Fibroblast of skin of back (primary cell): ENCODE measurements around the gene SNCB.

Source experiments
- DNase-seq: peaks from one replicate; pipeline ENCODE4 v3.0.0-alpha.2; 2013

SNCB gene

DNA sequence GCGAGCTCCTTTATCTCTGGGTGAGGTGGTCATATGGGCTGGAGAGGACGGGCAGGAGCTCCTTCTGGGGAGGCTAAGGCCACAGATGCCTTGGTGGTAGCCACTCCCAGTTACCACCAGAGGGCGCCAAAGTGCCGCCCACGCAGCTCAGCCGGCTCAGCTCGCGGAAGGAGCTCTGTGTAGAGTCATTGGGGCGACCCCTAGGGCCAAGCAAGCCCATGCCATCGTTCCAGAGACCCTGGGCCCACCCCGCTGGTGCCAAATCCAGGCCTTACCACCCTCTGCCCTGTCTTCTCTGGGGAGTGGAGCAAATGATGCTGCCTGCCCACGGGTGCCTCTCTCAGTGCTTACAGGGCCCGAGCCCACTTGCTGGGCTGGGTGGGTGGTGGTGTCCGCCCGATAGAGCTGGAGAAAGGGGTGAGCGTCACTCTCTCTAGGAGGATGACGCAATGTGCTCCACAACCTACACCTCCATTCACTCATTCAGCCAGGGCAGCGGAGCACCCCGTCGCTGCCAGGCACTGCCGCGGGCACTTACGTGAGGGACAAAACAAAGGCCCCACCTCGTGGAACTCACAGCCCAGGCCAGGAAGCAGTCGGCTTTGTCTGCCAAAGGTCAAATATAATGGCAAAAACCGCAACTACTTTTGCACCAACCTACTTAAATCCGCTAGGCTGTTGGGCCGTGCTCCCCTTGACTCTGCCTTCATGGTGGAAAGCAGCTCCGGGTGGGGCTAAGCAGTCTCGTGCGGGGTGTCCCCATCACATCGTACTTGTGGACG, 30.7 kb upstream of the SNCB start:
- DNase-seq = peak; percentile 64

GRCh38 chr5:176660530-176660859, 30.2 kb upstream of the SNCB start:
- no peak for DNase-seq

- no peak for DNase-seq
Measured at GRCh38 chr5:176659860-176660461, 29.6 kb upstream of the SNCB start.

GRCh38 chr5:176659512-176659839, 29.1 kb upstream of the SNCB start:
- no peak for DNase-seq

- no peak for DNase-seq
Measured at GRCh38 chr5:176658817-176659511, 28.6 kb upstream of the SNCB start.

GRCh38 chr5:176658007-176658599, 27.8 kb upstream of the SNCB start:
- DNase-seq = peak; percentile 63

GRCh38 chr5:176656467-176656990, 26.2 kb upstream of the SNCB start:
- DNase-seq = no peak

GRCh38 chr5:176654856-176655255, 24.5 kb upstream of the SNCB start:
- DNase-seq = no peak

GRCh38 chr5:176653401-176654385, 23.4 kb upstream of the SNCB start:
- DNase-seq = no peak

- DNase-seq = no peak
Measured at GRCh38 chr5:176652136-176652535, 21.8 kb upstream of the SNCB start.

DNA sequence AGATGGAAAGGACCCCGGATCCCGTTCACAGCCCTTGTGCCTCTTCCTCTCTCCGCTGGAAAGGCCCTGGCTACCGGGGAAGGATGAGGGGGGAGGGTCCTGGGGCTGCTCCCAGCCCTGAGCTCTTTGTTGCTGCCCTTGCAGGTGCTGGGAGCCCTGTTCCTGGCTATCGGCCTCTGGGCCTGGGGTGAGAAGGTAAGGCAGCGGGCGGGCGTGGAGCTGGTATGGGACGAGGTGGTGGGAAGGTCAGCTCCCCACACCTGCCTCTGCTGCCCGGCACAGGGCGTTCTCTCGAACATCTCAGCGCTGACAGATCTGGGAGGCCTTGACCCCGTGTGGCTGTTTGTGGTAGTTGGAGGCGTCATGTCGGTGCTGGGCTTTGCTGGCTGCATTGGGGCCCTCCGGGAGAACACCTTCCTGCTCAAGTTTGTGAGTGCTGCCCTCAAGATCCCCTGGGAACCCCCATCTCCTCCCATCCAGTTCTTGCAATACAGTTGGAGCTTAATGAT, 21.2 kb upstream of the SNCB start:
- no peak for DNase-seq

GRCh38 chr5:176650354-176650884, 20.1 kb upstream of the SNCB start:
- no peak for DNase-seq

GRCh38 chr5:176648474-176649194, 18.3 kb upstream of the SNCB start:
- no peak for DNase-seq

DNA sequence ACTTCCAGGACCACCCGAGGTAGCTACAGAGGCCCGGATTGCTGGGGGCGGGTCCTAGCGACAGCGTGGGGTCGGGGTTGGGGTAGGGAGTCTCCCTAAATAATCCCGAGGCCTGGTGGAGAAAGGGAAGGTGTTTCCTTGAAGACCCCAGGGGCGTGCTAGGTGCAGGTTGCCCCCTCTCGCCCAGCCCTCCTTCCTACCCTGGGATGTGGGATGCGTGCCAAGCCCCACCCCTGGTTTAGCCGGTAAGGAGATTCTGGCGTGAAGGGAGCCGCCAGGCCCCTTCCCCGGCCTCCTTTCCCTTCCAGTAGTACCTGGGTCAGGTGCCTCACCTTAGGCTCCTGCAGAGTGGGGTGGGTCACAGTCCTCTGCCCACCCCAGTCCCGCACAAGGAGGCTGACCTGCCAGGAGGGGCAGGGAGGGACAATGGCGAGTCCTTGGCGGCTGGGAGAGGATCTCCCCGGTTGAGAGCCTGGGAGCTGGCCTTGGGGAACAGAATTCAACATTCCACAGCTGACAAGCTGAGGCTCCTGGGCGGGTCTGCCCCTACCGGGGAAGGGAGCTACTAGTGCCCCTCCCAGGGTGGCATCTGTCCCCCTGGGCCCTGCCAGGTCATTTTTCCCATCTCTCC, 17.6 kb upstream of the SNCB start:
- DNase-seq = peak; percentile 37

GRCh38 chr5:176647030-176647842, 16.9 kb upstream of the SNCB start, which contains the start of gene TSPAN17:
TSS of gene TSPAN17 (plus strand) at chr5:176647484. CDS start at chr5:176647616, 132 bp downstream.
- DNase-seq = peak; percentile 97

- DNase-seq = no peak
Measured at GRCh38 chr5:176646707-176647029, 16.3 kb upstream of the SNCB start.

DNA sequence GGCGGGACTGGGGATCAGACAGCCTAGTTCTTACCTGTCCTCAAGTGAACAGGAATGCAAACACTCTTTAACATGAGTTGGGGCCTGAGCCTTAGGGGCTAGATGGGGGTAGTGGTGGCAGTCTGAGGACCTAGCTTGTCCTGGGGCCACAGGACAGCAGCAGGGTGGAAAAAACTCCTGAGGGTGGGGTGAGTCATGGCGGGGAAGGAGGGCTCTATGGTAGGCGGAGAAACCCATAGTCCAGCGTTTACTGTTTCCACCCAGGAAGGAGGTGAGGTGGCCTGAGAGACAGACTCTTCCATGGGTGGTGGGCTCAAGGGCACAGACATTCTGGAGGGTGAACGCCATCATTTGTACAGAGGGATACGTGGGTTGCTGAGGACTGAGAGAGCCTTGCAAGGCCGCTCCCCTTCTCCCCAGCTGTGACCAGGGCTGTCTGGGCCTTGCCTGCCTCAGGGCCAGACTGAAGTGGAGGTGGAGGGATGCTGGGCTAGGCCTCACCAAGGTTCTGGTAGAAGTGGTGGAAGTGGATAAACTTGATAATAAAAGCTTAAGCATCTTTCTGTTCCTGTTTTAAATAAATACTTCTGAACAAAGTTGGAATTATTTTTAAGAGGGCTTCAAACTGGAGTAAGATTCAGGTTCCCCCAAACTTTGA, 15.8 kb upstream of the SNCB start:
- no peak for DNase-seq

DNA sequence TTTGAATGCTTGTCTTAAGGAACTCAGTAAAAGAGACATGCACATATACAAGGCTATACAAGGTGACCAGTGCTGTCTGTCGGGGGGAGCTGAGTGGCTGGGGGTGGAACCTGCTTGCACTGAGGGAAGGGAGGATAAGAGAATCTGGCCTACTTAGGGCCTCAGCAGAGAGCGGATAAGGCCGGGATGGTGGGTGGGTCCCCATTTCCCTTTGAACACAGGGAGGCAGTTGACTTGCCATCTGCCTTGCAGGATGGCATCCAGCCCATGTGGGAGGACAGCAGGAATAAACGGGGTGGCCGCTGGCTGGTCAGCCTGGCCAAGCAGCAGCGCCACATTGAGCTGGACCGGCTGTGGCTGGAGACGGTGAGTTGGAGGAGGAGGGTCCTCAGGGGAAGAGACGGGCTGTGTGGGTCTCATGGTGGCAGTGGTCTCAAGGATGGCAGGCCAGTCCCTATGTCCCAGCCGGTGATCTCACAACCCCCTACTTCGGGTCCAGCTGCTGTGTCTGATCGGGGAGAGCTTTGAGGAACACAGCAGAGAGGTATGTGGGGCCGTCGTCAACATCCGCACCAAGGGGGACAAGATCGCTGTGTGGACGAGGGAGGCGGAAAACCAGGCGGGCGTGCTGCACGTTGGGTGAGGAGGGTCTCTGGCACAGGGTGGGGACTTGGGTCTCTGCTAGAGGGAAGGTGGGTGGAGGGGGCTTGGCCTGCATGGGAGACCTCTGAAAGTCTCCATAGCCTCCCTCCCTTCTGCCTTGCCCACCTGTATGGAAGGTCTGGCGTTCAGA, 14.7 kb upstream of the SNCB start:
- no peak for DNase-seq
